ENCODE results near the gene SEMA3B.

DNA sequence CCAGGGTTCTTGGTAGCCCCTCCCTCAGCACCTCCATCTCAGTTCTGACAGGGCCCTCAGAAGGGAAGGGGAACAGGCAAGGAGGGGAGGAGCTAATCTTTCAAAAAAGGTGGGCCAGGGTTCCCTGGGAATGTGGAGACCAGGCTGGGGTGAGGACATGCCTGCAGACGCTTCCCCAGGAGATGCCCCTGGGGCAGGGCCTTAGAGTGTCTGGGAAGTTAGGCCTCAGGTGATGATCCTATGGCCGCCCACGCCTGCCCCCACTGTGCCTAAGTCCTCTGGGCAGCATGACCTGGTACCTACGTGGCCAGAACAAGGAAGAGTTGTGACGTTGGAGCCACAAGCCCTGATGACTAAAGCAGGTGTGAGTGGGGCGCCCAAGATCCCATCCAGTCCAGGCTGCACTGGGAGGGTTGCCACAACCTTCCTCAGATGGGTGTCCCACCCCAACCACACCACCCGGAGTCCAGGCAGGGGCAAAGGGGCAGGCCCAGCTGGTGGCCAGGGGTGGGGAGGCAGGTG lies 3.9 kb upstream of the SEMA3B start:
- TF ChIP-seq, protein P1, sequence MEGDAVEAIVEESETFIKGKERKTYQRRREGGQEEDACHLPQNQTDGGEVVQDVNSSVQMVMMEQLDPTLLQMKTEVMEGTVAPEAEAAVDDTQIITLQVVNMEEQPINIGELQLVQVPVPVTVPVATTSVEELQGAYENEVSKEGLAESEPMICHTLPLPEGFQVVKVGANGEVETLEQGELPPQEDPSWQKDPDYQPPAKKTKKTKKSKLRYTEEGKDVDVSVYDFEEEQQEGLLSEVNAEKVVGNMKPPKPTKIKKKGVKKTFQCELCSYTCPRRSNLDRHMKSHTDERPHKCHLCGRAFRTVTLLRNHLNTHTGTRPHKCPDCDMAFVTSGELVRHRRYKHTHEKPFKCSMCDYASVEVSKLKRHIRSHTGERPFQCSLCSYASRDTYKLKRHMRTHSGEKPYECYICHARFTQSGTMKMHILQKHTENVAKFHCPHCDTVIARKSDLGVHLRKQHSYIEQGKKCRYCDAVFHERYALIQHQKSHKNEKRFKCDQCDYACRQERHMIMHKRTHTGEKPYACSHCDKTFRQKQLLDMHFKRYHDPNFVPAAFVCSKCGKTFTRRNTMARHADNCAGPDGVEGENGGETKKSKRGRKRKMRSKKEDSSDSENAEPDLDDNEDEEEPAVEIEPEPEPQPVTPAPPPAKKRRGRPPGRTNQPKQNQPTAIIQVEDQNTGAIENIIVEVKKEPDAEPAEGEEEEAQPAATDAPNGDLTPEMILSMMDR (IDR thresholded peaks at IDR 0.05; ENCODE audit: low read depth, low read length), result no peak
- TF ChIP-seq EZH2phosphoT487 (IDR thresholded peaks at IDR 0.05; ENCODE audit: low read depth), result no peak
